Measurements from ENCODE around the gene APOM. TPM values are rescaled to one million over a fixed set of nuclear protein-coding genes. Genes with fewer than 3 reads are reported as not detected.

APOM gene
- total RNA-seq, 4 donors from 2014 or later: 0.67 to 2.1 (median 1.1) TPM

DNA sequence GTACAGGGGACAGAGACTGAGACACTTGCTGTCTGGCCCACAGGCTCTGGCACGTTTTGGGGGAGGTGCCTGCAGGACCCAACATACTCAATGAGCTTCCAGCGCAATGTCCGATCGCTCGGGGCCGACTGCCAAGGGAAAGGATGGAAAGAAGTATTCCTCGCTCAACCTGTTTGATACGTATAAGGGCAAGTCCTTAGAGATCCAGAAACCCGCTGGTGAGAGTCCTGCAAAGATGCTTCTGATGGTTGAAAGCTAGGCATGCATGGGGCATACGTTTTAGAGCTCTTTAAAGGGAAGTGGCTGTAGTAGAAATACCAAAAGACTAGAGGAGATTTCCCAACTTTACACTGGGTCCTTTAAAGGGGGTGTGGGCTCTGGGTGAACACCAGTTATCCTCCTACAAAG lies 33.0 kb upstream of the APOM start:
- no peak for DNase-seq
- intact Hi-C loops (cut with DNase I): no loop called here
- WGBS, 2 donors: 22 to 29% methylated on average over 10 of the region's 10 CpGs
- Histone ChIP-seq H3K4me1 (peaks cover 11 to 35% (median 14%) of the 10 kb centered on the region in 3 donors), H3K36me3 (peaks cover 38 to 45% (median 41%) of the 10 kb centered on the region in 3 donors), H3K9me3 (no peaks in the 10 kb centered on the region), H3K27ac (peak overlapping the region; percentile 97 to 99 (median 98)), H3K4me3 (peak overlapping the region in 3 of 4 donors; percentile 80 to 98 (median 91)), H3K27me3 (no peaks in the 10 kb centered on the region)
- TF ChIP-seq POLR2A (IDR thresholded peaks at IDR 0.05): no peak
- TF ChIP-seq, protein P1, sequence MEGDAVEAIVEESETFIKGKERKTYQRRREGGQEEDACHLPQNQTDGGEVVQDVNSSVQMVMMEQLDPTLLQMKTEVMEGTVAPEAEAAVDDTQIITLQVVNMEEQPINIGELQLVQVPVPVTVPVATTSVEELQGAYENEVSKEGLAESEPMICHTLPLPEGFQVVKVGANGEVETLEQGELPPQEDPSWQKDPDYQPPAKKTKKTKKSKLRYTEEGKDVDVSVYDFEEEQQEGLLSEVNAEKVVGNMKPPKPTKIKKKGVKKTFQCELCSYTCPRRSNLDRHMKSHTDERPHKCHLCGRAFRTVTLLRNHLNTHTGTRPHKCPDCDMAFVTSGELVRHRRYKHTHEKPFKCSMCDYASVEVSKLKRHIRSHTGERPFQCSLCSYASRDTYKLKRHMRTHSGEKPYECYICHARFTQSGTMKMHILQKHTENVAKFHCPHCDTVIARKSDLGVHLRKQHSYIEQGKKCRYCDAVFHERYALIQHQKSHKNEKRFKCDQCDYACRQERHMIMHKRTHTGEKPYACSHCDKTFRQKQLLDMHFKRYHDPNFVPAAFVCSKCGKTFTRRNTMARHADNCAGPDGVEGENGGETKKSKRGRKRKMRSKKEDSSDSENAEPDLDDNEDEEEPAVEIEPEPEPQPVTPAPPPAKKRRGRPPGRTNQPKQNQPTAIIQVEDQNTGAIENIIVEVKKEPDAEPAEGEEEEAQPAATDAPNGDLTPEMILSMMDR (IDR thresholded peaks at IDR 0.05): no peak

DNA sequence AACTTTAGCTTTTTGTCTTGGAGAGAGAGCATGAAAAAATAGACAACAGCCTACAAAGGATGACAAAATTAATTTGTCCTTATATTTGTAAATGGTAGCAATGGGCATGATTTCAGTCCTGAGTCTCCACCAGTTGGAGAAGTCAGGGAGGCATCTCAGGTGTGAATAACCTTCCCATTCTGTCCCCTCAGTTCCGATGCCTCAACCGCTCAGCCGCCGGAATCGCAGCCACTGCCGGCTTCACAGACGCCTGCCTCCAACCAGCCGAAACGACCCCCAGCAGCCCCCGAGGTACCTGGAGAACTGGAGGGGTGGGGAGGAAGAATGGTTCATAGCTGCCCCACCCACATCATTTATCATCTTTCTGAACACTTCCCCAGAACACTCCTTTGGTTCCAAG lies 31.6 kb upstream of the APOM start:
- intact Hi-C loops (cut with DNase I): no loop called here
- DNase-seq: no peak
- H3K4me3 ChIP-seq: no peak overlapping the region
- WGBS, 2 donors: 65 to 86% methylated on average over 5 to 10 of the region's 10 CpGs
- no peak overlapping the region for H3K27ac ChIP-seq
- H3K4me1 ChIP-seq: peaks cover 11 to 35% (median 14%) of the 10 kb centered on the region in 3 donors
- peaks cover 52 to 59% (median 52%) of the 10 kb centered on the region in 3 donors for H3K36me3 ChIP-seq
- no peaks in the 10 kb centered on the region for H3K9me3 ChIP-seq
- H3K27me3 ChIP-seq: no peaks in the 10 kb centered on the region
- TF ChIP-seq, protein P1 (IDR thresholded peaks at IDR 0.05): no peak
- TF ChIP-seq POLR2A (IDR thresholded peaks at IDR 0.05): no peak

DNA sequence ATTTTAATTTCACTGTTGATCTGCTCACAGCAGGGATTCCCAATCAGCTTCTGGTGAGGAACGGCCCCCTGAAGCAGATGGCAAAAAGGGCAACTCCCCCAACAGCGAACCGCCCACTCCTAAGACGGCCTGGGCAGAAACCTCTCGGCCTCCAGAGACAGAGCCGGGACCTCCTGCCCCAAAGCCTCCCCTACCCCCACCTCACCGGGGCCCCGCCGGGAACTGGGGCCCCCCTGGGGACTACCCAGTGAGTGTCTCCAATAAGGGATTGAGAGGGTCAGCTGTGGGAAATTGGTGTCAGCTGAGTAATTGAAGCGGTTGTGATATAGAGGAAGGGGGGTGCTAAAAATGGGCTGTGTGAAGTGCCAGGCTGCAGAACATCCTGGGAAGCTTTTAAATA lies 28.7 kb upstream of the APOM start:
- WGBS, 2 donors: 93 to 95% methylated on average over 3 to 6 of the region's 10 CpGs
- no peak for TF ChIP-seq POLR2A (IDR thresholded peaks at IDR 0.05)
- TF ChIP-seq, protein P1 (IDR thresholded peaks at IDR 0.05): no peak
- no peak for DNase-seq
- Histone ChIP-seq H3K27me3 (no peaks in the 10 kb centered on the region), H3K27ac (no peak overlapping the region), H3K4me3 (no peak overlapping the region), H3K4me1 (peaks cover 6 to 20% (median 10%) of the 10 kb centered on the region in 3 donors), H3K36me3 (peaks cover 74 to 88% (median 77%) of the 10 kb centered on the region in 3 donors), H3K9me3 (no peaks in the 10 kb centered on the region)
- intact Hi-C loops (cut with DNase I): no loop called here

DNA sequence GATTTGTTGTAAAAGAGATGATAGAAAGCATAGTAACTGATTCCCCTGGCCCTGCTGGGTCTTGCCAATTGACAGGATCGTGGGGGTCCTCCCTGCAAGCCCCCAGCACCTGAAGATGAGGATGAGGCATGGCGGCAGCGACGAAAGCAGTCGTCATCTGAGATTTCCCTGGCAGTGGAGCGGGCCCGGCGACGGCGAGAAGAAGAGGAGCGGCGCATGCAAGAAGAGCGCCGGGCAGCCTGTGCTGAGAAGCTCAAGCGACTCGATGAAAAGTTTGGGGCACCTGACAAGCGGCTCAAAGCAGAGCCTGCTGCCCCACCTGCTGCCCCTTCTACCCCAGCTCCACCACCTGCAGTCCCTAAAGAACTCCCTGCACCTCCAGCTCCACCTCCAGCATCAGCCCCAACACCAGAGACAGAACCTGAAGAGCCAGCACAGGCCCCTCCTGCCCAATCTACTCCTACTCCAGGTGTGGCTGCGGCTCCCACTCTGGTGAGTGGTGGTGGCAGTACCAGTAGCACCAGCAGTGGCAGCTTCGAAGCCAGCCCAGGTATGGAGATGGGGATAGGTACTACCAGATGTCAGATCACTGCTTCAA lies 27.9 kb upstream of the APOM start:
- H3K27ac ChIP-seq: no peak overlapping the region
- TF ChIP-seq, protein P1 (IDR thresholded peaks at IDR 0.05): no peak
- TF ChIP-seq POLR2A (IDR thresholded peaks at IDR 0.05): no peak
- DNase-seq: no peak
- no peak overlapping the region for H3K4me3 ChIP-seq
- WGBS, 2 donors: 94 to 95% methylated on average over 14 to 17 of the region's 19 CpGs
- no peaks in the 10 kb centered on the region for H3K9me3 ChIP-seq
- peaks cover 77 to 96% (median 81%) of the 10 kb centered on the region in 3 donors for H3K36me3 ChIP-seq
- peaks cover 0 to 11% (median 3%) of the 10 kb centered on the region in 3 donors for H3K4me1 ChIP-seq
- no peaks in the 10 kb centered on the region for H3K27me3 ChIP-seq
- intact Hi-C loops (cut with DNase I): no loop called here

DNA sequence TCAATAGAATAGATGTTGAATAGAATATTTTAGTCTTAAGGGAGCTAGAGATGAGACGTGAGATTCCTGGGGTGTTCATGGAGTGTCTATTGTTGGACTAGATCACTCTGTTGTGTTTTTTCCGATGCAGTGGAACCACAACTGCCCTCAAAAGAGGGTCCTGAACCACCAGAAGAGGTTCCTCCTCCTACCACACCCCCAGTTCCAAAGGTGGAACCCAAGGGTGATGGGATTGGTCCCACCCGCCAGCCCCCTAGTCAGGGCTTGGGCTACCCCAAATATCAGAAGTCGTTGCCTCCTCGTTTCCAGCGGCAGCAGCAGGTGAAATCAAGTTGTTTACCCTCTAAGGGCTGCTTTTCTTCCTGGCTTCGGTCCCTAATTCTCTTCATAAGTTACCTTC lies 26.7 kb upstream of the APOM start:
- 81 to 85% methylated on average over 7 of the region's 7 CpGs for WGBS, 2 donors
- DNase-seq: no peak
- H3K4me1 ChIP-seq: no peaks in the 10 kb centered on the region
- no peak for TF ChIP-seq POLR2A (IDR thresholded peaks at IDR 0.05)
- TF ChIP-seq, protein P1 (IDR thresholded peaks at IDR 0.05): no peak
- no peak overlapping the region for H3K4me3 ChIP-seq
- H3K36me3 ChIP-seq: peaks cover 79 to 100% (median 86%) of the 10 kb centered on the region in 3 donors
- H3K27me3 ChIP-seq: no peaks in the 10 kb centered on the region
- intact Hi-C loops (cut with DNase I): no loop called here
- no peaks in the 10 kb centered on the region for H3K9me3 ChIP-seq
- H3K27ac ChIP-seq: no peak overlapping the region

Data from esophagus squamous epithelium (tissue), 5 donors.